Upper lobe of left lung (tissue), 6 donors: Measurements from ENCODE around the gene RPA1. TPM values are rescaled to one million over a fixed set of nuclear protein-coding genes. Genes with fewer than 3 reads are reported as not detected.

Experiments
- ATAC-seq, 2 donors: fragments of 200-7000 bp; cut with Tn5 transposase; one replicate each; pipeline ENCODE4 v1.9.1; 2022; ENCODE audit warnings: mild to moderate bottlenecking in 2 of 2, moderate library complexity in 2 of 2; ENCODE audit not compliant: low FRiP score in 2 of 2
- DNase-seq, 2 donors: peaks; one replicate each; pipeline ENCODE4 v3.0.0-alpha.2; 2019 to 2020
- H3K27ac ChIP-seq, 4 donors: fragments of 200-600 bp; sonication (generic); one replicate each; pipeline ENCODE4 v1.5.1; 2016 to 2019
- H3K27me3 ChIP-seq, 4 donors: fragments of 200-600 bp; sonication (generic); one replicate each; pipeline ENCODE4 v1.5.1; 2017 to 2019
- H3K36me3 ChIP-seq, 4 donors: fragments of 200-600 bp; sonication (generic); one replicate each; pipeline ENCODE4 v1.5.1; 2016 to 2019
- H3K4me1 ChIP-seq, 4 donors: fragments of 200-600 bp; sonication (generic); one replicate each; pipeline ENCODE4 v1.5.1; 2018 to 2019
- H3K4me3 ChIP-seq, 4 donors: fragments of 200-600 bp; sonication (generic); one replicate each; pipeline ENCODE4 v1.5.1; 2017 to 2019; ENCODE audit warnings: mild to moderate bottlenecking in 2 of 4, moderate library complexity in 1 of 4
- H3K9me3 ChIP-seq, 4 donors: fragments of 200-600 bp; sonication (generic); one replicate each; pipeline ENCODE4 v1.5.1; 2018 to 2019
- CTCF ChIP-seq, 6 experiments: fragments of 450-650 bp in 4 of 6; fragments of 200-600 bp in 2 of 6; sonication (generic) in 2 of 6; IDR thresholded peaks; one replicate each; pipeline ENCODE4 v1.5.1; 2016 to 2019; ENCODE audit warnings: antibody characterized with exemption in 6 of 6
- EP300 ChIP-seq, 4 donors: sonication (generic); formaldehyde crosslinking; IDR thresholded peaks; one replicate each; pipeline ENCODE4 v1.5.1; 2017; ENCODE audit warnings: antibody characterized with exemption in 4 of 4, control low read depth in 2 of 4
- POLR2A ChIP-seq, 4 donors: fragments of 450-650 bp; IDR thresholded peaks; one replicate each; pipeline ENCODE4 v1.5.1; 2016 to 2017; ENCODE audit warnings: antibody characterized with exemption in 4 of 4, mild to moderate bottlenecking in 2 of 4
- POLR2AphosphoS5 ChIP-seq, 2 donors: sonication (generic); formaldehyde crosslinking; IDR thresholded peaks; one replicate each; pipeline ENCODE4 v1.5.1; 2017; ENCODE audit warnings: antibody characterized with exemption in 2 of 2
- WGBS, 2 donors: methylation state at CpG; one replicate each; pipeline ENCODE4 v1.1.5; 2017 to 2018; 5-methylcytosine and 5-hydroxymethylcytosine counted together
- total RNA-seq, 6 donors: library from RNA; depleted of rRNA in 4 of 6; stranded (reverse); fragments of >200 nt in 4 of 6; gene quantifications; one replicate each; pipeline versions ENCODE4 v1.1.0 to v1.2.1, GENCODE V29; 2016 to 2021
- donor health status: DM: no; HTN: no; CAD: no; lungs with moderate emphysema.
- donor health status: DM: no; HTN: yes; CAD: no; lungs with severe emphysema.

Gene RPA1
- total RNA-seq, 6 donors from 2014 or later: 14.1 to 82.3 (median 24.8) TPM

GRCh38 chr17:1916316-1916715, 86.5 kb downstream of the RPA1 start:
- no peaks in the 10 kb centered on the region for H3K4me1 ChIP-seq
- DNase-seq: no peak
- ATAC-seq: no peak
- 51 to 57% methylated on average over 14 of the region's 14 CpGs for WGBS, 2 donors
- TF ChIP-seq EP300 (IDR thresholded peaks at IDR 0.05) (no peak), POLR2AphosphoS5 (IDR thresholded peaks at IDR 0.05) (no peak), CTCF (IDR thresholded peaks at IDR 0.05) (no peak), POLR2A (IDR thresholded peaks at IDR 0.05) (no peak)
- peaks cover 0 to 2% (median 0%) of the 10 kb centered on the region in 4 donors for H3K27me3 ChIP-seq
- no peak overlapping the region for H3K4me3 ChIP-seq
- no peaks in the 10 kb centered on the region for H3K36me3 ChIP-seq
- H3K9me3 ChIP-seq: no peaks in the 10 kb centered on the region
- H3K27ac ChIP-seq: no peak overlapping the region

- TF ChIP-seq EP300 (IDR thresholded peaks at IDR 0.05) (no peak), CTCF (IDR thresholded peaks at IDR 0.05) (no peak), POLR2A (IDR thresholded peaks at IDR 0.05) (no peak), POLR2AphosphoS5 (IDR thresholded peaks at IDR 0.05) (no peak)
- ATAC-seq (no peak), DNase-seq (peak in 1 of 2 donors; percentile 58)
- H3K27me3 ChIP-seq: peaks cover 0 to 1% (median 0%) of the 10 kb centered on the region in 4 donors
- H3K36me3 ChIP-seq: no peaks in the 10 kb centered on the region
- no peak overlapping the region for H3K27ac ChIP-seq
- no peaks in the 10 kb centered on the region for H3K9me3 ChIP-seq
- H3K4me1 ChIP-seq: no peaks in the 10 kb centered on the region
- 70 to 76% methylated on average over 16 to 27 of the region's 29 CpGs for WGBS, 2 donors
- H3K4me3 ChIP-seq: no peak overlapping the region
Measured at GRCh38 chr17:1916963-1917715, 87.3 kb downstream of the RPA1 start.

GRCh38 chr17:1918346-1919162, 88.7 kb downstream of the RPA1 start:
- no peak for ATAC-seq
- H3K9me3 ChIP-seq: no peaks in the 10 kb centered on the region
- no peaks in the 10 kb centered on the region for H3K4me1 ChIP-seq
- H3K27me3 ChIP-seq: no peaks in the 10 kb centered on the region
- no peak overlapping the region for H3K27ac ChIP-seq
- WGBS, 2 donors: 88 to 91% methylated on average over 25 to 29 of the region's 29 CpGs
- DNase-seq: no peak
- TF ChIP-seq POLR2A (IDR thresholded peaks at IDR 0.05): no peak
- no peak for TF ChIP-seq POLR2AphosphoS5 (IDR thresholded peaks at IDR 0.05)
- no peak for TF ChIP-seq CTCF (IDR thresholded peaks at IDR 0.05)
- no peak for TF ChIP-seq EP300 (IDR thresholded peaks at IDR 0.05)
- no peak overlapping the region for H3K4me3 ChIP-seq
- no peaks in the 10 kb centered on the region for H3K36me3 ChIP-seq

- DNase-seq (no peak), ATAC-seq (no peak)
- no peak overlapping the region for H3K27ac ChIP-seq
- no peaks in the 10 kb centered on the region for H3K36me3 ChIP-seq
- WGBS, 2 donors: 84 to 90% methylated on average over 12 to 13 of the region's 13 CpGs
- H3K4me1 ChIP-seq: no peaks in the 10 kb centered on the region
- no peak overlapping the region for H3K4me3 ChIP-seq
- no peaks in the 10 kb centered on the region for H3K27me3 ChIP-seq
- no peaks in the 10 kb centered on the region for H3K9me3 ChIP-seq
- TF ChIP-seq EP300 (IDR thresholded peaks at IDR 0.05) (no peak), CTCF (IDR thresholded peaks at IDR 0.05) (no peak), POLR2AphosphoS5 (IDR thresholded peaks at IDR 0.05) (no peak), POLR2A (IDR thresholded peaks at IDR 0.05) (no peak)
Measured at GRCh38 chr17:1919201-1919600, 89.4 kb downstream of the RPA1 start.
